Stomach (tissue), 9 donors: Measurements from ENCODE around the gene PCK2. TPM values are rescaled to one million over a fixed set of nuclear protein-coding genes. Genes with fewer than 3 reads are reported as not detected.

Experiments
- DNase-seq, 2 donors: peaks; one replicate each; pipeline versions ENCODE4 v3.0.0 to v3.0.0-alpha.2; 2013 to 2019
- H3K27ac ChIP-seq, 5 donors: fragments of 200-600 bp in 4 of 5; sonication (generic) in 4 of 5; one replicate each; pipeline ENCODE4 v1.5.1; 2013 to 2019; ENCODE audit warnings: mild to moderate bottlenecking in 1 of 5, moderate library complexity in 1 of 5
- H3K27me3 ChIP-seq, 3 donors: fragments of 200-600 bp; sonication (generic); one replicate each; pipeline ENCODE4 v1.5.1; 2017 to 2019; ENCODE audit warnings: mixed run types in 1 of 3
- H3K36me3 ChIP-seq, 4 donors: fragments of 200-600 bp; sonication (generic); 1 replicate in 3 of 4; 2 replicates in 1 of 4; pipeline ENCODE4 v1.5.1; 2016 to 2019
- H3K4me1 ChIP-seq, 4 donors: fragments of 200-600 bp; sonication (generic); one replicate each; pipeline ENCODE4 v1.5.1; 2016 to 2019
- H3K4me3 ChIP-seq, 4 donors: fragments of 200-600 bp; sonication (generic) in 3 of 4; one replicate each; pipeline ENCODE4 v1.5.1; 2016 to 2019; ENCODE audit warnings: mild to moderate bottlenecking in 1 of 4
- H3K9me3 ChIP-seq, 4 donors: fragments of 200-600 bp; sonication (generic); one replicate each; pipeline ENCODE4 v1.5.1; 2016 to 2019
- CTCF ChIP-seq, 7 experiments: fragments of 450-650 bp in 4 of 7; fragments of 200-600 bp in 3 of 7; sonication (generic) in 3 of 7; IDR thresholded peaks; one replicate each; pipeline ENCODE4 v1.5.1; 2016 to 2019; ENCODE audit warnings: antibody characterized with exemption in 7 of 7, control low read depth in 2 of 7, mild to moderate bottlenecking in 1 of 7
- EP300 ChIP-seq: sonication (generic); formaldehyde crosslinking; IDR thresholded peaks from one replicate; pipeline ENCODE4 v1.6.1; 2017; ENCODE audit warnings: antibody characterized with exemption
- POLR2A ChIP-seq, 4 donors: fragments of 450-650 bp; IDR thresholded peaks; one replicate each; pipeline ENCODE4 v1.6.1; 2016; ENCODE audit warnings: antibody characterized with exemption in 4 of 4, control low read depth in 2 of 4, mild to moderate bottlenecking in 1 of 4, moderate library complexity in 1 of 4
- POLR2AphosphoS5 ChIP-seq, 3 donors: sonication (generic); formaldehyde crosslinking; IDR thresholded peaks; one replicate each; pipeline ENCODE4 v1.6.1; 2016; ENCODE audit warnings: antibody characterized with exemption in 3 of 3
- WGBS, 5 donors: extraction: QIAGEN DNeasy Blood & Tissue Kit in 3 of 5; methylation state at CpG; one replicate each; pipeline versions ENCODE4 v1.1.5 to v1.1.7; 2013 to 2018; 5-methylcytosine and 5-hydroxymethylcytosine counted together
- intact Hi-C: fragments of 100-400 bp; cut with DNase I; formaldehyde crosslinking; loops from one replicate; pipeline ENCODE4 v1.15.1; 2023; ENCODE audit warnings: low total_unique reads
- polyA plus RNA-seq, 3 donors: library from polyadenylated mRNA; stranded (reverse); fragments of 200-250 nt; gene quantifications; one replicate each; pipeline ENCODE4 v1.2.3, GENCODE V29; 2013
- total RNA-seq, 5 donors: library from RNA; depleted of rRNA; stranded (reverse); fragments of >200 nt; gene quantifications; one replicate each; pipeline versions ENCODE4 v1.1.0 to v1.2.3, GENCODE V29; 2014 to 2016
- donor health status: healthy with polysubstance abuse.
- donor health status: Bipolar disorder and iron deficiency.
- donor health status: healthy.

Gene PCK2
- total and polyA plus RNA-seq, 8 donors = 2.3 to 168 (median 14.6) TPM

GRCh38 chr14:24127673-24128072 lies 33.6 kb downstream of the PCK2 start:
- Histone ChIP-seq H3K9me3 (no peaks in the 10 kb centered on the region), H3K4me1 (peaks cover 0 to 22% (median 19%) of the 10 kb centered on the region in 4 donors), H3K4me3 (no peak overlapping the region), H3K27ac (no peak overlapping the region), H3K27me3 (no peaks in the 10 kb centered on the region), H3K36me3 (peaks cover 18 to 25% (median 22%) of the 10 kb centered on the region in 4 donors)
- intact Hi-C loops = no loop called here
- DNase-seq = no peak
- 83 to 95% (median 90%) methylated on average over 2 of the region's 2 CpGs for WGBS, 5 donors
- TF ChIP-seq POLR2A (IDR thresholded peaks at IDR 0.05) (no peak), POLR2AphosphoS5 (IDR thresholded peaks at IDR 0.05) (no peak), EP300 (no peak), CTCF (IDR thresholded peaks at IDR 0.05) (no peak)

- DNase-seq = no peak
- no peak overlapping the region for H3K27ac ChIP-seq
- 87 to 96% (median 96%) methylated on average over 8 of the region's 8 CpGs for WGBS, 5 donors
- no peaks in the 10 kb centered on the region for H3K27me3 ChIP-seq
- intact Hi-C loops = no loop called here
- peaks cover 0 to 25% (median 22%) of the 10 kb centered on the region in 4 donors for H3K4me1 ChIP-seq
- TF ChIP-seq POLR2A (IDR thresholded peaks at IDR 0.05) = no peak
- no peak for TF ChIP-seq EP300
- TF ChIP-seq POLR2AphosphoS5 (IDR thresholded peaks at IDR 0.05) = no peak
- TF ChIP-seq CTCF (IDR thresholded peaks at IDR 0.05) = no peak
- H3K4me3 ChIP-seq = no peak overlapping the region
- peaks cover under 1 to 7% (median 4%) of the 10 kb centered on the region in 4 donors for H3K36me3 ChIP-seq
- no peaks in the 10 kb centered on the region for H3K9me3 ChIP-seq
Measured at GRCh38 chr14:24129410-24129998, 35.4 kb downstream of the PCK2 start.

- intact Hi-C loops = no loop called here
- peak within 1 kb of the TSS in 3 of 5 donors; percentile 29 to 59 (median 47) for H3K27ac ChIP-seq
- H3K9me3 ChIP-seq = no peaks in the 10 kb centered on the region
- no peak for TF ChIP-seq POLR2A (IDR thresholded peaks at IDR 0.05)
- TF ChIP-seq CTCF (IDR thresholded peaks at IDR 0.05) = no peak
- TF ChIP-seq EP300 = no peak
- TF ChIP-seq POLR2AphosphoS5 (IDR thresholded peaks at IDR 0.05) = no peak
- WGBS, 5 donors = 94 to 95% (median 94%) methylated on average over 5 of the region's 5 CpGs
- peaks cover 1 to 28% (median 25%) of the 10 kb centered on the region in 4 donors for H3K4me1 ChIP-seq
- no peaks in the 10 kb centered on the region for H3K27me3 ChIP-seq
- H3K36me3 ChIP-seq = no peaks in the 10 kb centered on the region
- DNase-seq = no peak
- no peak within 1 kb of the TSS for H3K4me3 ChIP-seq
Measured at GRCh38 chr14:24130380-24130716, 36.2 kb downstream of the PCK2 start, which contains the start of gene FITM1. TSS of gene FITM1 (plus strand) at chr14:24130659. CDS start at chr14:24131564, 905 bp downstream.

GRCh38 chr14:24130717-24131548 lies 36.8 kb downstream of the PCK2 start:
- H3K9me3 ChIP-seq = no peaks in the 10 kb centered on the region
- intact Hi-C loops = no loop called here
- no peak overlapping the region for H3K4me3 ChIP-seq
- H3K4me1 ChIP-seq = peaks cover 4 to 32% (median 29%) of the 10 kb centered on the region in 4 donors
- H3K36me3 ChIP-seq = no peaks in the 10 kb centered on the region
- TF ChIP-seq POLR2A (IDR thresholded peaks at IDR 0.05) (no peak), POLR2AphosphoS5 (IDR thresholded peaks at IDR 0.05) (no peak), CTCF (IDR thresholded peaks at IDR 0.05) (no peak), EP300 (no peak)
- no peaks in the 10 kb centered on the region for H3K27me3 ChIP-seq
- H3K27ac ChIP-seq = peak overlapping the region in 3 of 5 donors; percentile 29 to 59 (median 47)
- peak in 1 of 2 donors; percentile 64 for DNase-seq
- WGBS, 5 donors = 46 to 58% (median 58%) methylated on average over 5 to 7 of the region's 7 CpGs
